Smooth muscle cell (in vitro differentiated cells): ENCODE data around the gene MACROH2A1. TPM values are rescaled to one million over a fixed set of nuclear protein-coding genes. Genes with fewer than 3 reads are reported as not detected.

Source experiments
- DNase-seq: peaks from one replicate; lab custom pipeline; 2025; ENCODE audit not compliant: unreplicated experiment; lab: John Stamatoyannopoulos, UW
- H2AFZ ChIP-seq: fragments of 200-600 bp; sonication (generic); 2 replicates; pipeline ENCODE4 v1.6.0; 2016; ENCODE audit warnings: antibody characterized with exemption, low read depth, mild to moderate bottlenecking
- H3F3A ChIP-seq: fragments of 200-600 bp; sonication (generic); 2 replicates; pipeline ENCODE4 v1.6.0; 2017; ENCODE audit warnings: antibody characterized with exemption, low read depth
- H3K27ac ChIP-seq: fragments of 200-600 bp; sonication (generic); 2 replicates; pipeline ENCODE4 v1.5.1; 2016; ENCODE audit warnings: low read depth, mild to moderate bottlenecking
- H3K27me3 ChIP-seq: fragments of 200-600 bp; sonication (generic); 2 replicates; pipeline ENCODE4 v1.6.1; 2016; ENCODE audit warnings: low read depth, mild to moderate bottlenecking
- H3K36me3 ChIP-seq: fragments of 200-600 bp; sonication (generic); 2 replicates; pipeline ENCODE4 v1.5.1; 2016; ENCODE audit warnings: low read depth
- H3K4me1 ChIP-seq: fragments of 200-600 bp; sonication (generic); 2 replicates; pipeline ENCODE4 v1.5.1; 2016; ENCODE audit warnings: low read depth
- H3K4me2 ChIP-seq: fragments of 200-600 bp; sonication (generic); 2 replicates; pipeline ENCODE4 v1.6.0; 2016; ENCODE audit warnings: mild to moderate bottlenecking
- H3K4me3 ChIP-seq: fragments of 200-600 bp; sonication (generic); 2 replicates; pipeline ENCODE4 v1.5.1; 2016; ENCODE audit warnings: mild to moderate bottlenecking
- H3K79me2 ChIP-seq: fragments of 200-600 bp; sonication (generic); 2 replicates; pipeline ENCODE4 v1.6.0; 2016; ENCODE audit warnings: low read depth, mild to moderate bottlenecking
- H3K9ac ChIP-seq: fragments of 200-600 bp; sonication (generic); 2 replicates; pipeline ENCODE4 v1.6.0; 2016; ENCODE audit warnings: low read depth
- H3K9me3 ChIP-seq: fragments of 200-600 bp; sonication (generic); replicated peaks from 2 replicates; pipeline ENCODE4 v1.5.1; 2016; ENCODE audit warnings: low read depth
- H4K20me1 ChIP-seq: fragments of 200-600 bp; sonication (generic); 2 replicates; pipeline ENCODE4 v1.6.0; 2016; ENCODE audit warnings: low read depth
- WGBS: methylation state at CpG from one replicate; pipeline ENCODE4 v1.1.7; 2016; ENCODE audit warnings: low lambda C conversion rate; 5-methylcytosine and 5-hydroxymethylcytosine counted together
- polyA plus RNA-seq: library from polyadenylated mRNA; unstranded; fragments of >200 nt; fragmentation: Nextera tagmentation; extraction: Ambion mirVana; gene quantifications from 2 replicates; pipeline ENCODE4 v1.2.1, GENCODE V29; 2016
- total RNA-seq: library from RNA; depleted of rRNA; stranded (reverse); fragments of >200 nt; gene quantifications from 2 replicates; pipeline ENCODE4 v1.2.3, GENCODE V29; 2014
- TF ChIP-seq, protein P1 (sequence below): fragments of 200-600 bp; sonication (generic); IDR thresholded peaks from 2 replicates; pipeline ENCODE4 v1.5.1; 2017; ENCODE audit warnings: borderline replicate concordance, mild to moderate bottlenecking, antibody characterized with exemption; ENCODE audit not compliant: insufficient read depth, poor library complexity, severe bottlenecking

Gene MACROH2A1
- total and polyA plus RNA-seq, 2 experiments from 2014 or later, result 309 to 371 TPM

DNA sequence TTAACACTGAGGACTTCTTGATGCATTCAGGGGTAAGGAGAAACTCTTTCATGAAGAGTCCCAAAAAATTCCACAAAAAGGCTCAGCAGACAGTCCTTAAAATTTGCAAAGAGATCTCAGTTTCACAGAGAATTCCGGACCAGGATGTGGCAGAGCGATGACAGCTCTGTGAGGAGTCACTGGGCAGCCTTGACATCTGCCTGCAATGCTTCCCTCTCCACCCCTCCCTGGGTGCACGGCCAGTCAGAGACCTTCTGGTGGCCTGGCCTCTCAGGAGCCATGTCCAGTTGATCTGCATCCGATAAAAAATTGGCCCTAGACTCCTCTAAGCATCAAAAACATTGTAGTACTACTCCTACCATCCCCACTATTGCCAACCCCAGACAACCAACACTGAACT lies 76.8 kb downstream of the MACROH2A1 start:
- no peak overlapping the region for H3K4me3 ChIP-seq
- no peak overlapping the region for H2AFZ ChIP-seq
- H4K20me1 ChIP-seq, result no peaks in the 10 kb centered on the region
- no peak overlapping the region for H3K4me2 ChIP-seq
- no peaks in the 10 kb centered on the region for H3F3A ChIP-seq
- no peaks in the 10 kb centered on the region for H3K4me1 ChIP-seq
- no peaks in the 10 kb centered on the region for H3K36me3 ChIP-seq
- TF ChIP-seq, protein P1, sequence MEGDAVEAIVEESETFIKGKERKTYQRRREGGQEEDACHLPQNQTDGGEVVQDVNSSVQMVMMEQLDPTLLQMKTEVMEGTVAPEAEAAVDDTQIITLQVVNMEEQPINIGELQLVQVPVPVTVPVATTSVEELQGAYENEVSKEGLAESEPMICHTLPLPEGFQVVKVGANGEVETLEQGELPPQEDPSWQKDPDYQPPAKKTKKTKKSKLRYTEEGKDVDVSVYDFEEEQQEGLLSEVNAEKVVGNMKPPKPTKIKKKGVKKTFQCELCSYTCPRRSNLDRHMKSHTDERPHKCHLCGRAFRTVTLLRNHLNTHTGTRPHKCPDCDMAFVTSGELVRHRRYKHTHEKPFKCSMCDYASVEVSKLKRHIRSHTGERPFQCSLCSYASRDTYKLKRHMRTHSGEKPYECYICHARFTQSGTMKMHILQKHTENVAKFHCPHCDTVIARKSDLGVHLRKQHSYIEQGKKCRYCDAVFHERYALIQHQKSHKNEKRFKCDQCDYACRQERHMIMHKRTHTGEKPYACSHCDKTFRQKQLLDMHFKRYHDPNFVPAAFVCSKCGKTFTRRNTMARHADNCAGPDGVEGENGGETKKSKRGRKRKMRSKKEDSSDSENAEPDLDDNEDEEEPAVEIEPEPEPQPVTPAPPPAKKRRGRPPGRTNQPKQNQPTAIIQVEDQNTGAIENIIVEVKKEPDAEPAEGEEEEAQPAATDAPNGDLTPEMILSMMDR, result no peak
- no peak overlapping the region for H3K9ac ChIP-seq
- H3K27me3 ChIP-seq, result no peaks in the 10 kb centered on the region
- H3K79me2 ChIP-seq, result no peaks in the 10 kb centered on the region
- 57% methylated on average over 4 of the region's 4 CpGs for WGBS
- H3K9me3 ChIP-seq, result no peaks in the 10 kb centered on the region
- no peak overlapping the region for H3K27ac ChIP-seq
- no peak for DNase-seq

DNA sequence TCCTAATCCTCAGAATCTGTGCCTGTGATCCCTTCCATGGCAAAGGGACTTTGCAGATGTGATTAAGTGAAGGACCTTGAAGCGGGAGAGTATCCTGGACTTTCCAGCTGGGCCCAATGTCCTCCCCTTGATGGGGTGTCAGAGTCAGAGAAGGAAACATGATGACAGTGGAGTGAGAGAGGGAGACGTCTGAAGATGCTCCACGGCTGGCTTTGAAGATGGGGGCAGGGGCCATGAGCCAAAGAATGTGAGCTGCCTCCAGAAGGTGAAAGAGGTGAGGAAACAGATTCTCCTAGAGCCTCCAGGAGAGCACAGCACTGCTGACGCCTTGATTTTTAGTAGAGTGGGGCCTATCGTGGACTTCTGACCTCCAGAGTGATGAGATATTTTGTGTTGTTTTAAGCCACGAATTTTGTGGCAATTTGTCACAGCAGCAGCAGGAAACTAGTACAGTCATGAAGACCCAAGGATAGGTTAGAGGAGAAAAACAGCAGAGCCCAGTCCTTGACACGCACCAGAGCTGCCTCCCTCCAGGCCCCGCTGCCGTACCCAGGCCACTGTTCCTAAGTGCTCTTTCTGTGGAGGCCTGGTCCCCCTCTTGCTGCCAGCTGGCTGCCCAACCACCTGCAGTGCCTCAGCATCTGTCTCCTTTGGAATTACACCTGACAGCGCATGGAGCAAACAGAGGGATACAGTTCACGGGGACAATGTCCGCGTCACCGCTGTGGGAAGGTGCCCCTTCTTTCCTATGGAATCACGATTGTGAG lies 78.1 kb downstream of the MACROH2A1 start:
- H3K79me2 ChIP-seq, result no peaks in the 10 kb centered on the region
- H3K27ac ChIP-seq, result no peak overlapping the region
- H4K20me1 ChIP-seq, result no peaks in the 10 kb centered on the region
- H3K4me2 ChIP-seq, result no peak overlapping the region
- DNase-seq, result no peak
- H2AFZ ChIP-seq, result no peak overlapping the region
- no peaks in the 10 kb centered on the region for H3K36me3 ChIP-seq
- no peaks in the 10 kb centered on the region for H3K9me3 ChIP-seq
- TF ChIP-seq, protein P1, result no peak
- H3F3A ChIP-seq, result no peaks in the 10 kb centered on the region
- no peak overlapping the region for H3K4me3 ChIP-seq
- H3K27me3 ChIP-seq, result no peaks in the 10 kb centered on the region
- H3K9ac ChIP-seq, result no peak overlapping the region
- no peaks in the 10 kb centered on the region for H3K4me1 ChIP-seq
- 95% methylated on average over 15 of the region's 15 CpGs for WGBS

DNA sequence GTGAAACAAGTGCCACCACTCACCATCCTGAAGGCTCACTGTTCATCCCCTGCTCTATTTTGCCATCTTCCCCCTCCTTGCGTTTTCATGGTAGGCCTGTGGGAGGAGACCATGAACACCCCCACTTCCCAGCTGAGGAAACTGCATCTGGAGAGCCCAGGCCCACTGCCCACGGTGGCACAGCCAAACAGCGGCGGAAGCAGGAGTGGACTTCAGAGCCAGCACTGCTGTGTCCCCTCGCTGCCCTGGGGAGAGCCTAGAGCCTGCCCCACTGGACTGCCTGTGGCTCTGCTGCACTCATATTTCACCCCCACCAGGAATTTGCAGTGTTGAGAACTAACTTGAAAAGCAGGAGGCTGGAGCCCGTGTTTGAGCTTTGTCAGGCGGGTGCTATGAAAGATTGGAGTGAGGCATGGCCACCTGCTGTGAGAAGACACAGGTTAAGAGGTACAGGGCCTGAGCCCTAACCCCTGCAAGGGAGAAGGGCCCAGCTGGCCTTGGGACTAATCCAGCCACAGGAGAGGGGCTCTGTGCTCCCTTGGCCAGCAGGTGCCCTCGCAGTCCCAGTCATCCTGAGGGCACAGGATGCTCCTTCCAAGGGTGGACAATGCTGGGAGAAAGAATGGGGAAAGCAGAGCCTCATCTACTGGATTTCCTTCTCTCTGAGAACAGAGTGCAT lies 79.0 kb downstream of the MACROH2A1 start:
- TF ChIP-seq, protein P1, result no peak
- no peaks in the 10 kb centered on the region for H3K79me2 ChIP-seq
- H3K9me3 ChIP-seq, result no peaks in the 10 kb centered on the region
- no peak overlapping the region for H3K4me3 ChIP-seq
- H3K36me3 ChIP-seq, result no peaks in the 10 kb centered on the region
- no peak for DNase-seq
- no peaks in the 10 kb centered on the region for H4K20me1 ChIP-seq
- WGBS, result 92% methylated on average over 8 of the region's 8 CpGs
- H2AFZ ChIP-seq, result no peak overlapping the region
- no peaks in the 10 kb centered on the region for H3K27me3 ChIP-seq
- no peaks in the 10 kb centered on the region for H3F3A ChIP-seq
- H3K4me2 ChIP-seq, result no peak overlapping the region
- no peak overlapping the region for H3K27ac ChIP-seq
- H3K9ac ChIP-seq, result no peak overlapping the region
- no peaks in the 10 kb centered on the region for H3K4me1 ChIP-seq
